ENCODE results near the gene C1orf115. TPM values are rescaled to one million over a fixed set of nuclear protein-coding genes. Genes with fewer than 3 reads are reported as not detected.
"Not testable (repeated sequence)": the region's sequence is repeated elsewhere in the genome, so short reads cannot be mapped to it uniquely, and the experiment has no call there.

C1orf115 gene
- polyA plus RNA-seq, 1 of the 3 experiments (the other 2 are of a cell fraction): 4.2 TPM

DNA sequence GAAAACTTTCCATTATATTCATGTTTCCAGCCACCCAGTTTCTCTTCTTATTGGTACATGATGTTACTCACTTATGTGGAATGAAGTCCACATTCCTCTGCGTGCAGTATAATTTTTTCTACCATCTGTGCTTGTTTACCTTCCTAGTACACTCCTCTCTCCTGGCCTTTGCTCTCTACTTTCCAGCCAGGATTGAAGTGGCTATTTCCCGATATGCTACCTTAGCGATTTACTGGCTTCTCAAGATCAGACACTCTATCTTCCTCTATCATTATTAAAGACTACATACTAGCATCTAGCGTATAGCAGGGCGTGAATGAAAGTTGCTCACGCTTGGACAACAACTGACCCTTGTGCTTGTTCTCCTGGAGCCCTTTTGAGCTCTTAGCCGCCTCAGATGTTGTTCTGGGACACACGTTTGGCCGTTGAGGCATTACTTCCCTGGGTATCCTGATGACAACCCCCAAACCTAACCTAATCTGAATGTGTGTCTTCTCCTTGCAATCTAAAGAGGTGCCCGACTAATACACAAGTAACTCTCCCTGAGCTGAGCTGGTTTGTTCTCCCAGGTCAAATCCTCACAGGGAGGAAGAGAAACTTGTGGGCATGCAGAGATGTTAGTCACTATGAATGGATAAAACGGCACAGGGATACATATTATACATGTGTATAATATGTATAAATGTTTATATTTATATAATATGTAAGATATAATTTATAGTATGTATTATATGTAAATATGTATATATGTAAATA is 44.6 kb downstream of the C1orf115 start:
- no peaks in the 10 kb centered on the region for H3K27me3 ChIP-seq (ENCODE audit: insufficient read depth)
- WGBS (ENCODE audit: low lambda C conversion rate): 70% methylated on average over 11 of the region's 11 CpGs
- H3F3A ChIP-seq (replicated peaks; ENCODE audit: insufficient read depth): peaks cover 13% of the 10 kb centered on the region
- no peaks in the 10 kb centered on the region for H3K9me2 ChIP-seq
- no peak for DNase-seq
- peak overlapping the region; percentile 93 for H2AFZ ChIP-seq (ENCODE audit: low read depth)
- TF ChIP-seq JUND (IDR thresholded peaks at IDR 0.05) (peak; percentile 55), RAD21 (IDR thresholded peaks at IDR 0.05; ENCODE audit: low read length) (no peak), TCF12 (IDR thresholded peaks at IDR 0.05) (peak; percentile 47; the same call in 1 of the 2 replicates), TEAD4 (IDR thresholded peaks at IDR 0.05; ENCODE audit: borderline replicate concordance, insufficient read depth) (peak; percentile 54; the same call in 1 of the 2 replicates)
- TF ChIP-seq, protein P1, sequence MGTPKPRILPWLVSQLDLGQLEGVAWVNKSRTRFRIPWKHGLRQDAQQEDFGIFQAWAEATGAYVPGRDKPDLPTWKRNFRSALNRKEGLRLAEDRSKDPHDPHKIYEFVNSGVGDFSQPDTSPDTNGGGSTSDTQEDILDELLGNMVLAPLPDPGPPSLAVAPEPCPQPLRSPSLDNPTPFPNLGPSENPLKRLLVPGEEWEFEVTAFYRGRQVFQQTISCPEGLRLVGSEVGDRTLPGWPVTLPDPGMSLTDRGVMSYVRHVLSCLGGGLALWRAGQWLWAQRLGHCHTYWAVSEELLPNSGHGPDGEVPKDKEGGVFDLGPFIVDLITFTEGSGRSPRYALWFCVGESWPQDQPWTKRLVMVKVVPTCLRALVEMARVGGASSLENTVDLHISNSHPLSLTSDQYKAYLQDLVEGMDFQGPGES (IDR thresholded peaks at IDR 0.05; ENCODE audit: low read depth, low read length): no peak
- no peak overlapping the region for H3K4me3 ChIP-seq (ENCODE audit: low read depth in 2 of 2, low read length in 1 of 2)
- H3K79me2 ChIP-seq (ENCODE audit: insufficient read depth): no peaks in the 10 kb centered on the region
- H4K20me1 ChIP-seq (ENCODE audit: insufficient read depth): no peaks in the 10 kb centered on the region
- POLR2A ChIA-PET: no interaction called here
- no peaks in the 10 kb centered on the region for H3K9me3 ChIP-seq
- CTCF ChIA-PET: interaction anchor here (1.1 to 2.8 kb wide), 10 partner anchors 8 to 545 kb away, joined by 4 to 25 read pairs (median 6); no protein-coding TSS in a partner anchor
- H3K4me1 ChIP-seq (ENCODE audit: control insufficient read depth in 1 of 2, insufficient read depth in 2 of 2, low read depth in 1 of 2, low read length in 1 of 2): peaks cover 5 to 15% of the 10 kb centered on the region in 2 experiments; a peak in 3 of 4 replicates
- no peaks in the 10 kb centered on the region for H3K36me3 ChIP-seq (replicated peaks in 1 of 2; ENCODE audit: control insufficient read depth in 1 of 2, insufficient read depth in 2 of 2, low read length in 1 of 2)
- H3K27ac ChIP-seq (ENCODE audit: low read depth in 2 of 2, low read length in 1 of 2): peak overlapping the region; percentile 43 to 68; a peak in 3 of 4 replicates
- H3K9ac ChIP-seq: no peak overlapping the region
- H3K4me2 ChIP-seq: no peak overlapping the region

DNA sequence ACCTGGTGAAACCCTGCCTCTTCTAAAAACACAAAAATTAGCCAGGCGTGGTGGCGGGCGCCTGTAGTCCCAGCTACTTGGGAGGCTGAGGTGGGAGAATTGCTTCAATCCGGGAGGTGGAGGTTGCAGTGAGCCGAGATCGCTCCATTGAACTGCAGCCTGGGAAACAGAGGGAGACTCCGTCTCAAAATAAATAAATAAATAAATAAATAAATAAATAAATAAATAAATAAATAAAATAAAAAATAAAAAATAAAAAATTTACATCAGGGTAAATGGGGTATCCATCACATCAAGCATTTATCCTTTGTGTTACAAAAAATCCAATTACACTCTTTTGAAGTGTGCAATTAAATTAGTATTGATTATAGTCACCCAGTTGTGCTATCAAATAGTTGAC is 46.1 kb downstream of the C1orf115 start:
- H3K4me3 ChIP-seq (ENCODE audit: low read depth in 2 of 2, low read length in 1 of 2); H3K9me3 ChIP-seq; H3K27me3 ChIP-seq (ENCODE audit: insufficient read depth); H2AFZ ChIP-seq (ENCODE audit: low read depth); H4K20me1 ChIP-seq (ENCODE audit: insufficient read depth); CTCF ChIA-PET; H3K79me2 ChIP-seq (ENCODE audit: insufficient read depth); POLR2A ChIA-PET; H3K27ac ChIP-seq (ENCODE audit: low read depth in 2 of 2, low read length in 1 of 2); DNase-seq; H3K4me2 ChIP-seq; H3K9ac ChIP-seq; H3K9me2 ChIP-seq; H3K36me3 ChIP-seq (replicated peaks in 1 of 2; ENCODE audit: control insufficient read depth in 1 of 2, insufficient read depth in 2 of 2, low read length in 1 of 2): not testable (repeated sequence)
- peaks cover 5 to 15% of the 10 kb centered on the region in 2 experiments; a peak in 3 of 4 replicates for H3K4me1 ChIP-seq (ENCODE audit: control insufficient read depth in 1 of 2, insufficient read depth in 2 of 2, low read depth in 1 of 2, low read length in 1 of 2)
- WGBS (ENCODE audit: low lambda C conversion rate): over 99% methylated on average over 7 of the region's 7 CpGs
- peaks cover 13% of the 10 kb centered on the region for H3F3A ChIP-seq (replicated peaks; ENCODE audit: insufficient read depth)

DNA sequence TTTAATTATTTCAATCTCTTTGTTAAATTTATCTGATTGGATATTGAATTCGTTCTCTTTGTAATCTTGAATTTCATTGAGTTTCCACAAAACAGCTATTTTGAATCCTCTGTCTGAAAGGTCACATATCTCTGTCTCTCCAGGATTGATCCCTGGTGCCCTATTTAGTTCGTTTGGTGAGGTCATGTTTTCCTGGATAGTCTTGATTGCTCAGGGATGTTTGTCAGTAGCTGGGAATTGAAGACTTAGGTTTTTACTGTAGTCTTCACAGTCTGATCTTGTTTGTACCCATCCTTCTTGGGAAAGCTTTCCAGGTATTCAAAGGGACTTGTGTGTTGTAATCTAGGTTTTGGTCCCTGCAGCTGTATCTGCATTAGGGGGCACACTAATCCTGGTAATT is 51.2 kb downstream of the C1orf115 start:
- H3K79me2 ChIP-seq (ENCODE audit: insufficient read depth): no peaks in the 10 kb centered on the region
- no peaks in the 10 kb centered on the region for H3K9me3 ChIP-seq
- 16% methylated on average over 2 of the region's 2 CpGs for WGBS (ENCODE audit: low lambda C conversion rate)
- POLR2A ChIA-PET: no interaction called here
- H3K27ac ChIP-seq (ENCODE audit: low read depth in 2 of 2, low read length in 1 of 2): no peak overlapping the region
- CTCF ChIA-PET: interaction anchor here (0.9 to 3.3 kb wide), 4 partner anchors 8 to 35 kb away, joined by 3 to 23 read pairs (median 7); no protein-coding TSS in a partner anchor
- DNase-seq: no peak
- H3K9ac ChIP-seq: no peak overlapping the region
- no peak for TF ChIP-seq FOXM1 (IDR thresholded peaks at IDR 0.05; ENCODE audit: low read depth)
- TF ChIP-seq, protein P1 (IDR thresholded peaks at IDR 0.05; ENCODE audit: low read depth, low read length): no peak
- no peak for TF ChIP-seq TCF12 (IDR thresholded peaks at IDR 0.05)
- TF ChIP-seq YY1 (IDR thresholded peaks at IDR 0.05; ENCODE audit: low read depth): no peak
- TF ChIP-seq, protein P2, sequence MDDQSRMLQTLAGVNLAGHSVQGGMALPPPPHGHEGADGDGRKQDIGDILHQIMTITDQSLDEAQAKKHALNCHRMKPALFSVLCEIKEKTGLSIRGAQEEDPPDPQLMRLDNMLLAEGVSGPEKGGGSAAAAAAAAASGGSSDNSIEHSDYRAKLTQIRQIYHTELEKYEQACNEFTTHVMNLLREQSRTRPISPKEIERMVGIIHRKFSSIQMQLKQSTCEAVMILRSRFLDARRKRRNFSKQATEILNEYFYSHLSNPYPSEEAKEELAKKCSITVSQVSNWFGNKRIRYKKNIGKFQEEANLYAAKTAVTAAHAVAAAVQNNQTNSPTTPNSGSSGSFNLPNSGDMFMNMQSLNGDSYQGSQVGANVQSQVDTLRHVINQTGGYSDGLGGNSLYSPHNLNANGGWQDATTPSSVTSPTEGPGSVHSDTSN (IDR thresholded peaks at IDR 0.05): no peak
- TF ChIP-seq TEAD4 (IDR thresholded peaks at IDR 0.05; ENCODE audit: borderline replicate concordance, insufficient read depth): no peak
- TF ChIP-seq TAF1 (IDR thresholded peaks at IDR 0.05; ENCODE audit: borderline replicate concordance, low read depth, low read length): no peak
- TF ChIP-seq FOXJ3 (CRISPR knock-in tag; IDR thresholded peaks at IDR 0.05): no peak
- TF ChIP-seq JUND (IDR thresholded peaks at IDR 0.05): no peak
- TF ChIP-seq GABPA (IDR thresholded peaks at IDR 0.05; ENCODE audit: low read depth): no peak
- no peak for TF ChIP-seq MXI1 (IDR thresholded peaks at IDR 0.05; ENCODE audit: low read depth, low read length)
- TF ChIP-seq, protein P3, sequence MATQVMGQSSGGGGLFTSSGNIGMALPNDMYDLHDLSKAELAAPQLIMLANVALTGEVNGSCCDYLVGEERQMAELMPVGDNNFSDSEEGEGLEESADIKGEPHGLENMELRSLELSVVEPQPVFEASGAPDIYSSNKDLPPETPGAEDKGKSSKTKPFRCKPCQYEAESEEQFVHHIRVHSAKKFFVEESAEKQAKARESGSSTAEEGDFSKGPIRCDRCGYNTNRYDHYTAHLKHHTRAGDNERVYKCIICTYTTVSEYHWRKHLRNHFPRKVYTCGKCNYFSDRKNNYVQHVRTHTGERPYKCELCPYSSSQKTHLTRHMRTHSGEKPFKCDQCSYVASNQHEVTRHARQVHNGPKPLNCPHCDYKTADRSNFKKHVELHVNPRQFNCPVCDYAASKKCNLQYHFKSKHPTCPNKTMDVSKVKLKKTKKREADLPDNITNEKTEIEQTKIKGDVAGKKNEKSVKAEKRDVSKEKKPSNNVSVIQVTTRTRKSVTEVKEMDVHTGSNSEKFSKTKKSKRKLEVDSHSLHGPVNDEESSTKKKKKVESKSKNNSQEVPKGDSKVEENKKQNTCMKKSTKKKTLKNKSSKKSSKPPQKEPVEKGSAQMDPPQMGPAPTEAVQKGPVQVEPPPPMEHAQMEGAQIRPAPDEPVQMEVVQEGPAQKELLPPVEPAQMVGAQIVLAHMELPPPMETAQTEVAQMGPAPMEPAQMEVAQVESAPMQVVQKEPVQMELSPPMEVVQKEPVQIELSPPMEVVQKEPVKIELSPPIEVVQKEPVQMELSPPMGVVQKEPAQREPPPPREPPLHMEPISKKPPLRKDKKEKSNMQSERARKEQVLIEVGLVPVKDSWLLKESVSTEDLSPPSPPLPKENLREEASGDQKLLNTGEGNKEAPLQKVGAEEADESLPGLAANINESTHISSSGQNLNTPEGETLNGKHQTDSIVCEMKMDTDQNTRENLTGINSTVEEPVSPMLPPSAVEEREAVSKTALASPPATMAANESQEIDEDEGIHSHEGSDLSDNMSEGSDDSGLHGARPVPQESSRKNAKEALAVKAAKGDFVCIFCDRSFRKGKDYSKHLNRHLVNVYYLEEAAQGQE (IDR thresholded peaks at IDR 0.05; ENCODE audit: low read depth, low read length): no peak
- no peaks in the 10 kb centered on the region for H3K36me3 ChIP-seq (replicated peaks in 1 of 2; ENCODE audit: control insufficient read depth in 1 of 2, insufficient read depth in 2 of 2, low read length in 1 of 2)
- no peaks in the 10 kb centered on the region for H3K27me3 ChIP-seq (ENCODE audit: insufficient read depth)
- H2AFZ ChIP-seq (ENCODE audit: low read depth): no peak overlapping the region
- no peak overlapping the region for H3K4me3 ChIP-seq (ENCODE audit: low read depth in 2 of 2, low read length in 1 of 2)
- no peaks in the 10 kb centered on the region for H3K9me2 ChIP-seq
- H3K4me2 ChIP-seq: no peak overlapping the region
- no peaks in the 10 kb centered on the region; a peak in 1 of 4 replicates for H3K4me1 ChIP-seq (ENCODE audit: control insufficient read depth in 1 of 2, insufficient read depth in 2 of 2, low read depth in 1 of 2, low read length in 1 of 2)
- no peaks in the 10 kb centered on the region for H4K20me1 ChIP-seq (ENCODE audit: insufficient read depth)
- no peaks in the 10 kb centered on the region for H3F3A ChIP-seq (replicated peaks; ENCODE audit: insufficient read depth)
